Liver (tissue), 3 donors: ENCODE data around the gene TEX11.

ENCODE experiments used
- FOXA1 ChIP-seq: IDR thresholded peaks from 2 replicates; pipeline ENCODE4 v1.6.1; 2016; ENCODE audit warnings: antibody characterized with exemption
- JUND ChIP-seq, 2 donors: IDR thresholded peaks; 2 replicates each; pipeline ENCODE4 v1.6.1; 2016; ENCODE audit warnings: antibody characterized with exemption in 2 of 2
- RAD21 ChIP-seq, 2 donors: IDR thresholded peaks; 2 replicates each; pipeline ENCODE4 v1.6.1; 2016; ENCODE audit warnings: antibody characterized with exemption in 2 of 2, mild to moderate bottlenecking in 2 of 2
- RXRA ChIP-seq, 2 donors: IDR thresholded peaks; 2 replicates each; pipeline ENCODE4 v1.6.1; 2017 to 2018; ENCODE audit warnings: antibody characterized with exemption in 2 of 2, mild to moderate bottlenecking in 1 of 2
- TAF1 ChIP-seq: conservative IDR thresholded peaks from 2 replicates; pipeline ENCODE4 v1.6.1; 2016; ENCODE audit warnings: antibody characterized with exemption, mild to moderate bottlenecking
- TF ChIP-seq, protein P1 (sequence below): fragments of 150-350 bp; IDR thresholded peaks from 2 replicates; pipeline ENCODE4 v1.5.1; 2017; ENCODE audit warnings: improper control_type of control experiment, low read depth, low read length; ENCODE audit not compliant: missing input control
- TF ChIP-seq, protein P2 (sequence below): IDR thresholded peaks from 2 replicates; pipeline ENCODE4 v1.6.1; 2016; ENCODE audit warnings: antibody characterized with exemption, mild to moderate bottlenecking
- TF ChIP-seq, protein P3 (sequence below): IDR thresholded peaks from 2 replicates; pipeline ENCODE4 v1.6.1; 2016; ENCODE audit warnings: antibody characterized with exemption
- donor health status: healthy.
- donor health status: healthy.

DNA sequence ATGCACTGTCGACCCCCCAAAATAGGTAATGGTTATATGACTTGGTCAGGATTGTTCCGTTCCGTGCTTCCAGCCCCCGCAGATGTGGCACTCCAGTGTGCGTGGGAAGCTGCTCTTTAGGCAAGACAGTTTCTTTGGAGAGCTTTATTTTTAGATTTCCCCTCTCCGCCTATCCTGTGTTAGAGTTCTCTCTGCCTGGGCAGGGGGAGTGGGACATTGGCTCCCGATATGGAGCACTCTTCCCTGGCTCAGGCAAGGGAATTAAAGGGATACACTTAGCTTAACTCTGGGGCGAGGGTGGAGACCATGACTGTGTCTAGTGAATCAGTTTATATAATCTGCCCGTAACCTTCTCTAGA lies 427.9 kb downstream of the TEX11 start:
- TF ChIP-seq, protein P1, sequence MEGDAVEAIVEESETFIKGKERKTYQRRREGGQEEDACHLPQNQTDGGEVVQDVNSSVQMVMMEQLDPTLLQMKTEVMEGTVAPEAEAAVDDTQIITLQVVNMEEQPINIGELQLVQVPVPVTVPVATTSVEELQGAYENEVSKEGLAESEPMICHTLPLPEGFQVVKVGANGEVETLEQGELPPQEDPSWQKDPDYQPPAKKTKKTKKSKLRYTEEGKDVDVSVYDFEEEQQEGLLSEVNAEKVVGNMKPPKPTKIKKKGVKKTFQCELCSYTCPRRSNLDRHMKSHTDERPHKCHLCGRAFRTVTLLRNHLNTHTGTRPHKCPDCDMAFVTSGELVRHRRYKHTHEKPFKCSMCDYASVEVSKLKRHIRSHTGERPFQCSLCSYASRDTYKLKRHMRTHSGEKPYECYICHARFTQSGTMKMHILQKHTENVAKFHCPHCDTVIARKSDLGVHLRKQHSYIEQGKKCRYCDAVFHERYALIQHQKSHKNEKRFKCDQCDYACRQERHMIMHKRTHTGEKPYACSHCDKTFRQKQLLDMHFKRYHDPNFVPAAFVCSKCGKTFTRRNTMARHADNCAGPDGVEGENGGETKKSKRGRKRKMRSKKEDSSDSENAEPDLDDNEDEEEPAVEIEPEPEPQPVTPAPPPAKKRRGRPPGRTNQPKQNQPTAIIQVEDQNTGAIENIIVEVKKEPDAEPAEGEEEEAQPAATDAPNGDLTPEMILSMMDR = no peak
- TF ChIP-seq, protein P2, sequence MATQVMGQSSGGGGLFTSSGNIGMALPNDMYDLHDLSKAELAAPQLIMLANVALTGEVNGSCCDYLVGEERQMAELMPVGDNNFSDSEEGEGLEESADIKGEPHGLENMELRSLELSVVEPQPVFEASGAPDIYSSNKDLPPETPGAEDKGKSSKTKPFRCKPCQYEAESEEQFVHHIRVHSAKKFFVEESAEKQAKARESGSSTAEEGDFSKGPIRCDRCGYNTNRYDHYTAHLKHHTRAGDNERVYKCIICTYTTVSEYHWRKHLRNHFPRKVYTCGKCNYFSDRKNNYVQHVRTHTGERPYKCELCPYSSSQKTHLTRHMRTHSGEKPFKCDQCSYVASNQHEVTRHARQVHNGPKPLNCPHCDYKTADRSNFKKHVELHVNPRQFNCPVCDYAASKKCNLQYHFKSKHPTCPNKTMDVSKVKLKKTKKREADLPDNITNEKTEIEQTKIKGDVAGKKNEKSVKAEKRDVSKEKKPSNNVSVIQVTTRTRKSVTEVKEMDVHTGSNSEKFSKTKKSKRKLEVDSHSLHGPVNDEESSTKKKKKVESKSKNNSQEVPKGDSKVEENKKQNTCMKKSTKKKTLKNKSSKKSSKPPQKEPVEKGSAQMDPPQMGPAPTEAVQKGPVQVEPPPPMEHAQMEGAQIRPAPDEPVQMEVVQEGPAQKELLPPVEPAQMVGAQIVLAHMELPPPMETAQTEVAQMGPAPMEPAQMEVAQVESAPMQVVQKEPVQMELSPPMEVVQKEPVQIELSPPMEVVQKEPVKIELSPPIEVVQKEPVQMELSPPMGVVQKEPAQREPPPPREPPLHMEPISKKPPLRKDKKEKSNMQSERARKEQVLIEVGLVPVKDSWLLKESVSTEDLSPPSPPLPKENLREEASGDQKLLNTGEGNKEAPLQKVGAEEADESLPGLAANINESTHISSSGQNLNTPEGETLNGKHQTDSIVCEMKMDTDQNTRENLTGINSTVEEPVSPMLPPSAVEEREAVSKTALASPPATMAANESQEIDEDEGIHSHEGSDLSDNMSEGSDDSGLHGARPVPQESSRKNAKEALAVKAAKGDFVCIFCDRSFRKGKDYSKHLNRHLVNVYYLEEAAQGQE = no peak
- TF ChIP-seq JUND (IDR thresholded peaks at IDR 0.05) (no peak), RXRA (IDR thresholded peaks at IDR 0.05) (no peak), TAF1 (no peak), RAD21 (IDR thresholded peaks at IDR 0.05) (no peak), FOXA1 (no peak)
- TF ChIP-seq, protein P3, sequence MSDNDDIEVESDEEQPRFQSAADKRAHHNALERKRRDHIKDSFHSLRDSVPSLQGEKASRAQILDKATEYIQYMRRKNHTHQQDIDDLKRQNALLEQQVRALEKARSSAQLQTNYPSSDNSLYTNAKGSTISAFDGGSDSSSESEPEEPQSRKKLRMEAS = no peak
